Measurements from ENCODE around the gene IL17RC. TPM values are rescaled to one million over a fixed set of nuclear protein-coding genes. Genes with fewer than 3 reads are reported as not detected.

Gene IL17RC
- total RNA-seq, 1 donor from 2014 or later: 21.3 TPM

DNA sequence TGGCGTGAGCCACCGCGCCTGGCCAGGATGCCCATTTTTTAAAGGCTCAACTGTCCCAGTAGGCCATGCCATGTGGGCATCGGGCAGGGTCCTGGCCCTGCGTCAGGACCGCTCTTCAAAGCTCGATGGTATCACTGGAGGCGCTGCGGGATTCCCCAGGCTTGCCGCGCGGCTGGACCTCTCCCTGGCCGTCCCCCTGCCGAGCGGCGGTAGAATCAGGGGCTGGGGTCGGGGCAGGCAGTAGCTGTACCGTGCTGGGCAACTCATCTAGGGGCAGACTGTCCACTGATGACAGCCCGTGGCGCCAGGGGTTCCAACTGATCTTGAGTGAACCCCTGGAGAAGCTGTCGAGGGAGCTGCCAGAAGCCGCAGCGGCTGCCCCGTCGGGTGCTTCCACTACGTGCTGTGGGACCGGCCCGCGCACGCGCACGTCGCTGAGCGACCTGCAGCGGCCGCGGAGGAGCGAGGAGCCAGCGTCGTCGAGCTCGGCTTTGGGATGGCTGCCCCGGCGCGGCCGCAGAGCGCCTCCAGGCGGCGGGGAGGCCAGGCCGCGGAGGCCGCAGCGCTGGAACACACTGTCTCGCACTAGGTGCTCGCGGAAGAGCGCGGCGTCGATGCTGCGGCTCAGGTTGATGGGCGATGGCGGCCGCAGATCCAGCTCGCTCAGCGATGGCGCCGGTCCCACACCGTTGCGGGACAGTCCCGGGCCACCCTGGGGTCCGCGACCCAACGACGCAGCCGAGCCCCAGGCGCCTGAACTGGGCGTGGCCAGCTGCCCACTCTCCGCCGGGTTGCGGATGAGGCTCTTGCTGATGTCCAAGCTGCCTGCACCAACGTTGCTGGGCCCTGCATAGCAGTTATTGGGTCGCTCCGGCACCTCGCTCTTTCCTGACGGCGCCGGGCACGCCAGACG lies 29.5 kb downstream of the IL17RC start:
- Mint-ChIP-seq H3K4me1 (ENCODE audit: low read depth) (peaks cover 17% of the 10 kb centered on the region), H3K4me3 (ENCODE audit: unreplicated experiment) (peak overlapping the region; percentile 85), H3K27ac (ENCODE audit: unreplicated experiment) (peak overlapping the region; percentile 89), H3K36me3 (ENCODE audit: low read depth) (no peaks in the 10 kb centered on the region), H3K9me3 (ENCODE audit: low read depth) (no peaks in the 10 kb centered on the region), H3K27me3 (ENCODE audit: low read depth) (no peaks in the 10 kb centered on the region)
- TF ChIP-seq, protein P1, sequence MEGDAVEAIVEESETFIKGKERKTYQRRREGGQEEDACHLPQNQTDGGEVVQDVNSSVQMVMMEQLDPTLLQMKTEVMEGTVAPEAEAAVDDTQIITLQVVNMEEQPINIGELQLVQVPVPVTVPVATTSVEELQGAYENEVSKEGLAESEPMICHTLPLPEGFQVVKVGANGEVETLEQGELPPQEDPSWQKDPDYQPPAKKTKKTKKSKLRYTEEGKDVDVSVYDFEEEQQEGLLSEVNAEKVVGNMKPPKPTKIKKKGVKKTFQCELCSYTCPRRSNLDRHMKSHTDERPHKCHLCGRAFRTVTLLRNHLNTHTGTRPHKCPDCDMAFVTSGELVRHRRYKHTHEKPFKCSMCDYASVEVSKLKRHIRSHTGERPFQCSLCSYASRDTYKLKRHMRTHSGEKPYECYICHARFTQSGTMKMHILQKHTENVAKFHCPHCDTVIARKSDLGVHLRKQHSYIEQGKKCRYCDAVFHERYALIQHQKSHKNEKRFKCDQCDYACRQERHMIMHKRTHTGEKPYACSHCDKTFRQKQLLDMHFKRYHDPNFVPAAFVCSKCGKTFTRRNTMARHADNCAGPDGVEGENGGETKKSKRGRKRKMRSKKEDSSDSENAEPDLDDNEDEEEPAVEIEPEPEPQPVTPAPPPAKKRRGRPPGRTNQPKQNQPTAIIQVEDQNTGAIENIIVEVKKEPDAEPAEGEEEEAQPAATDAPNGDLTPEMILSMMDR (IDR thresholded peaks at IDR 0.05): peak; percentile 81
- peak; percentile 95 for DNase-seq (ENCODE audit: low spot score)

DNA sequence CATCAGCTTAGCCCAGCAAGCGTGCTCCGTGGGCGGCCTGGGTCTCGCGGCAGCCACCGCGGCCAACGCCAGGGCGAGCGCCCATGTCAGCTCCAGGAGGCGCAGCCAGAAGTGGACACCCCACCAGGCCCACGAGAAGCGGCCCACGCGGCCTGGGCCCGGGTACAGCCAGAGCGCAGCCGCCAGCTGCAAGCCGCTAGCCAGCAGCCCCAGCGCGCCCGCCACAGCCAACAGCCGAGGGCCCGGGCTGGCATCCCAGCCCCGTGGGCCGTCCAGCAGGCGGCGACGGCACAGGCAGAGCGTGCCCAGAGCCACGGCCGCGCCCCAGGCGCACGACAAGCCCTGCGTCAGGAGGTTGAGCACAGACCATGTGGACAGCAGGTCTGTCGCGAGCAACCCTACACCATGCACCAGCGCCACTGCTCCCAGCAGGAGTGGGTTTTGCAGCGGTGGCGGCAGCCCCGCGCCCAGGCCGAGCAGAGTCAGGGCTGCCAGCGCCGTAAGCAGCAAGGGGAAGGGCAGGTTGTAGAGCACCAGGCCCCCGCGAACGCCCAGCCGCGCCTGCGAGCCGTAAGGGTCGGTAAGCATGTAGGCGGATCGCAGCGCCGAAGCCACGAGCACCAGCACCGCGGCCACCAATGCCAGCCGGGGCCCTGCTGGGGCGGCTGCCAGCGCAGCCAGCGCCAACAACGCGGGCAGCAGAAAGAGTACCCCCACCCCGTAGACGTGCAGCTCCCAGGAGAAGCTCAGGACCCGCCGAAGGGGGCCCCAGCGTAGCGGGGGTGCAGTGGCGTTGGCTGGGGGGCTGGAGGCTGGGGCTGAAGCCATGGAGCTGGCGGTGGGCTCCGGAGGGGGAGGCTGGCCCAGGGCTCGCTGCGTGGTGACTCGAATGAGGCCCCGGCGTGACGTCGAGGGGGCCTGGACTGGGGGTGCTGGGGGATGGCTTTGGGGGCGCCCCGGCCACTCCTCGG lies 30.4 kb downstream of the IL17RC start:
- peak; percentile 90 for DNase-seq (ENCODE audit: low spot score)
- Mint-ChIP-seq H3K27ac (ENCODE audit: unreplicated experiment) (peak overlapping the region; percentile 85), H3K4me3 (ENCODE audit: unreplicated experiment) (peak overlapping the region; percentile 85), H3K36me3 (ENCODE audit: low read depth) (no peaks in the 10 kb centered on the region), H3K27me3 (ENCODE audit: low read depth) (no peaks in the 10 kb centered on the region), H3K4me1 (ENCODE audit: low read depth) (peaks cover 22% of the 10 kb centered on the region), H3K9me3 (ENCODE audit: low read depth) (no peaks in the 10 kb centered on the region)
- TF ChIP-seq, protein P1 (IDR thresholded peaks at IDR 0.05): peak; percentile 72

GRCh38 chr3:9948586-9948985 lies 31.7 kb downstream of the IL17RC start:
- no peak overlapping the region for H3K4me3 Mint-ChIP-seq (ENCODE audit: unreplicated experiment)

GRCh38 chr3:9949115-9949514 lies 32.2 kb downstream of the IL17RC start:
- H3K9me3 Mint-ChIP-seq (ENCODE audit: low read depth): no peaks in the 10 kb centered on the region
- H3K27me3 Mint-ChIP-seq (ENCODE audit: low read depth): no peaks in the 10 kb centered on the region
- H3K4me3 Mint-ChIP-seq (ENCODE audit: unreplicated experiment): no peak overlapping the region
- peaks cover 24% of the 10 kb centered on the region for H3K4me1 Mint-ChIP-seq (ENCODE audit: low read depth)
- peak; percentile 87 for DNase-seq (ENCODE audit: low spot score)
- no peaks in the 10 kb centered on the region for H3K36me3 Mint-ChIP-seq (ENCODE audit: low read depth)
- TF ChIP-seq, protein P1 (IDR thresholded peaks at IDR 0.05): no peak
- H3K27ac Mint-ChIP-seq (ENCODE audit: unreplicated experiment): no peak overlapping the region

More at GRCh38 chr3:9948586-9948985, 31.7 kb downstream of the IL17RC start:
- no peaks in the 10 kb centered on the region for H3K9me3 Mint-ChIP-seq (ENCODE audit: low read depth)
- no peak overlapping the region for H3K27ac Mint-ChIP-seq (ENCODE audit: unreplicated experiment)
- peaks cover 24% of the 10 kb centered on the region for H3K4me1 Mint-ChIP-seq (ENCODE audit: low read depth)
- no peaks in the 10 kb centered on the region for H3K27me3 Mint-ChIP-seq (ENCODE audit: low read depth)
- TF ChIP-seq, protein P1 (IDR thresholded peaks at IDR 0.05): no peak
- no peaks in the 10 kb centered on the region for H3K36me3 Mint-ChIP-seq (ENCODE audit: low read depth)
- peak; percentile 44 for DNase-seq (ENCODE audit: low spot score)

DNA sequence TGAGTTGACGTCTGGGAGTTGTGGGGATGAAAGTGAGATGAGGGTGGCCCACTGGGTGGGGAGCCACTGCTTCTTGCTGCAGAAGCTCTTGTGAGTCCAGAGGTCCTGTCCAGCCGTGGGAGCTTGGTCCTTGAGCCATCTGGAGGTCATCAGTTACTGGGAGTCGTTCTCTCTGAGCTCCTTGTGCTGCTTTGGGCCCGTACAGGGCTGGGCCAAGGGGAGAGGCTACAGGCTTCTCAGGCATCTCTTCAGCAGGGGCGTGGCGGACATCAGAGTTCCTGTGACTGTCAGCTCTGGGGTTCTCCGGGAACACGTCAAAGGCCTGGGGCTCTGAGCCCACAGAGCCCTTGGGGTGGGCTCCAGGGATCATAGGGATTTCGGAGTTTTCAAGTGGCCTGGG lies 32.7 kb downstream of the IL17RC start:
- no peaks in the 10 kb centered on the region for H3K9me3 Mint-ChIP-seq (ENCODE audit: low read depth)
- no peak overlapping the region for H3K27ac Mint-ChIP-seq (ENCODE audit: unreplicated experiment)
- TF ChIP-seq, protein P1 (IDR thresholded peaks at IDR 0.05): no peak
- no peaks in the 10 kb centered on the region for H3K27me3 Mint-ChIP-seq (ENCODE audit: low read depth)
- H3K4me3 Mint-ChIP-seq (ENCODE audit: unreplicated experiment): no peak overlapping the region
- H3K4me1 Mint-ChIP-seq (ENCODE audit: low read depth): peaks cover 24% of the 10 kb centered on the region
- peak; percentile 77 for DNase-seq (ENCODE audit: low spot score)
- H3K36me3 Mint-ChIP-seq (ENCODE audit: low read depth): no peaks in the 10 kb centered on the region
